Measurements from ENCODE around the gene PLAC1.

Gene PLAC1

DNA sequence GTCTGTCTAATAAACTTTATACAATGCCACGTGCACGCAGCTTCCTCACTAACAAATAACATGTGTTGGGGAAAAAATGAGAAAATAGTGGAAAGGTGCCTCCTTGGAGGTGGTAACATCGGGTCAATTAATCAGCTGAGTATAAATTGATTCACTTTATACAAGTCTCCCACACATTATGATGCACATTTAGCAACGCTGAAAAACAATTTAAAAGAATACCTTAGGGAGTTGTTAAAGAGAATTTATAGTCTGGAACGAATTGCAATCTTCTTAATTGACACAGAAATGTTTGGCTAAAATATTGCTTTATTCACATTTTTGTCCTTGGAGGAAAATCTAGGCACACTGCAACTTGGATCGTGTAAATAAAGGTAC lies 114.1 kb downstream of the PLAC1 start:
- H3K4me3 ChIP-seq (replicated peaks; ENCODE audit: low read depth, low read length) = no peak overlapping the region
- no peak for DNase-seq (ENCODE audit: low read depth)
- TF ChIP-seq, protein P1, sequence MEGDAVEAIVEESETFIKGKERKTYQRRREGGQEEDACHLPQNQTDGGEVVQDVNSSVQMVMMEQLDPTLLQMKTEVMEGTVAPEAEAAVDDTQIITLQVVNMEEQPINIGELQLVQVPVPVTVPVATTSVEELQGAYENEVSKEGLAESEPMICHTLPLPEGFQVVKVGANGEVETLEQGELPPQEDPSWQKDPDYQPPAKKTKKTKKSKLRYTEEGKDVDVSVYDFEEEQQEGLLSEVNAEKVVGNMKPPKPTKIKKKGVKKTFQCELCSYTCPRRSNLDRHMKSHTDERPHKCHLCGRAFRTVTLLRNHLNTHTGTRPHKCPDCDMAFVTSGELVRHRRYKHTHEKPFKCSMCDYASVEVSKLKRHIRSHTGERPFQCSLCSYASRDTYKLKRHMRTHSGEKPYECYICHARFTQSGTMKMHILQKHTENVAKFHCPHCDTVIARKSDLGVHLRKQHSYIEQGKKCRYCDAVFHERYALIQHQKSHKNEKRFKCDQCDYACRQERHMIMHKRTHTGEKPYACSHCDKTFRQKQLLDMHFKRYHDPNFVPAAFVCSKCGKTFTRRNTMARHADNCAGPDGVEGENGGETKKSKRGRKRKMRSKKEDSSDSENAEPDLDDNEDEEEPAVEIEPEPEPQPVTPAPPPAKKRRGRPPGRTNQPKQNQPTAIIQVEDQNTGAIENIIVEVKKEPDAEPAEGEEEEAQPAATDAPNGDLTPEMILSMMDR (IDR thresholded peaks at IDR 0.05; ENCODE audit: low read length, missing control alignments) = no peak

DNA sequence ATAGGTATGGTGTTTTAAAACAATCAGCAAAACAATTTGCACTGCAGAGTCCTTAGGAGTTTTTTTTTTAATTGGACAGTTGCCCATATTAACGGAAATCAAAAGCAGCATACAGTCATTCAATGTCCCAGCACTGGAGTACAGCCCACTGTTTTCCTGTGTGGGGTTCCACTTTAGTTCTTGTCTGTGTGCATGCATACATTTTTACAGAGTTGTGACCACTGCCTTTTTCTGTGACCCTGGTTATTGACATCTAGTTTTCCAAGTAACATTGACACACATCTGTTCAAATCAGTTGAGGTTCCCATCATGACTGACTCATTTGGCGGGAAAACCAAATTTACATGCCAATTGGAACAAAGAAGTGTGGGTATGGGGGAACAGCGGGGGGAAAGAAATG lies 115.0 kb downstream of the PLAC1 start:
- H3K4me3 ChIP-seq (replicated peaks; ENCODE audit: low read depth, low read length) = no peak overlapping the region
- DNase-seq (ENCODE audit: low read depth) = no peak
- TF ChIP-seq, protein P1 (IDR thresholded peaks at IDR 0.05; ENCODE audit: low read length, missing control alignments) = no peak

DNA sequence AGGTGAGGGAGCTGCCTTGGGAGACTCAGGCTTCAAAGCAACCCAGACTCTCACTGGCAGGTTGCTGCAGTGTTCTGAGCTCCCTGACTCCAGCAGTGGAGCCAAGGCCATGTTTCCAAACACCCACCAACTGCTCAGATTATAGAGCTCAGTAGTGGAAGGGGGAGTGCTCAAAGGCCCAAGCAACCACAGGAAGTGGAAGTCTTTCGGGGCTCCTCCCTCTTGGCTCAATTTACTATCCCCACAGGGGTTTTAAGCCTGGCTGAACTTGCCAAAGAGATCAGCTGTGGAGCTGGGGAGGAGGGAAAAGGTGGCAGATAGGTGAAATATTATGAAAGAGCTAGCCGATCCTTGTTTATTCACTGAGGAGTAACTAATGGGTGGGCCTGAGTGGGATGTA lies 115.8 kb downstream of the PLAC1 start:
- TF ChIP-seq, protein P1 (IDR thresholded peaks at IDR 0.05; ENCODE audit: low read length, missing control alignments) = no peak
- peak; percentile 81 for DNase-seq (ENCODE audit: low read depth)
- H3K4me3 ChIP-seq (replicated peaks; ENCODE audit: low read depth, low read length) = no peak overlapping the region

DNA sequence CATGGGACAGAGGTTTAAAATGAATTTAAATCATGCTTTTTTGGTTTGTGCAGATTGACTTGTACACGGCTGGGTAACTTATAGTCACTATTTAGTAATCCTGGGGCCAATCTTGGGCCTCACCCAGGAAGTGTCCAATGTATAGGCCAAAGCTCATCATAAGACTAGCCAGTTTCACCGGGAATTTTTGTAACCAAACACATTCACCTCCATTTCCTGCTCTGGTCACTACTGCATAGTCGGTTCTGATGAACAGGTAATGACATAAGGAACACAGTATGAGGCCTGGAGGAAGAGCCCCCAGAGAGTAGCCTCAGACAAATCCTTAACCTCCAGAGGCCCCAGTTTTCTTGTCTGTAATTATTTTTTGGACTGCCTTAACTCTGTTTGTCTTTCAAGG lies 116.4 kb downstream of the PLAC1 start:
- H3K4me3 ChIP-seq (replicated peaks; ENCODE audit: low read depth, low read length) = no peak overlapping the region
- no peak for DNase-seq (ENCODE audit: low read depth)
- TF ChIP-seq, protein P1 (IDR thresholded peaks at IDR 0.05; ENCODE audit: low read length, missing control alignments) = no peak

DNA sequence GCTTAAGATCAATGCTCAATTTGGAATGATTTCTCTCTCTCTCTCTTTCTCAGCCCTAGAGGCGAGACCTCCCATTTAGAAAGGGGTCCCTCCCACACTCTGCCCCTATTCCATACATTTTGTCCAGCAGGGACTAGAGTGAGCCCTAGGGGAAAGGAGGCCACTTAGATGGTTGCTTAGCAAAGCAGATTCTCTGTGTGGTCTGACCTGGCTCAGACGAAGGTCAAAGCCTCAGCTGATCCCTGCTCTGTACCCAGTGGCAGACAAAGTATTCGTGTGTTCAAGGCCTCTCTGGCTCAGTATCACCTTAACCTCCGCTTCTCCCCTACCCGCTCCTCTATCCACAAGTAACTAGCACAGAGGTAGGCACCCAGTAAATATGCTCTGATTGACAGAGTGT lies 120.0 kb downstream of the PLAC1 start:
- TF ChIP-seq, protein P1 (IDR thresholded peaks at IDR 0.05; ENCODE audit: low read length, missing control alignments) = no peak
- no peak overlapping the region for H3K4me3 ChIP-seq (replicated peaks; ENCODE audit: low read depth, low read length)
- DNase-seq (ENCODE audit: low read depth) = no peak

DNA sequence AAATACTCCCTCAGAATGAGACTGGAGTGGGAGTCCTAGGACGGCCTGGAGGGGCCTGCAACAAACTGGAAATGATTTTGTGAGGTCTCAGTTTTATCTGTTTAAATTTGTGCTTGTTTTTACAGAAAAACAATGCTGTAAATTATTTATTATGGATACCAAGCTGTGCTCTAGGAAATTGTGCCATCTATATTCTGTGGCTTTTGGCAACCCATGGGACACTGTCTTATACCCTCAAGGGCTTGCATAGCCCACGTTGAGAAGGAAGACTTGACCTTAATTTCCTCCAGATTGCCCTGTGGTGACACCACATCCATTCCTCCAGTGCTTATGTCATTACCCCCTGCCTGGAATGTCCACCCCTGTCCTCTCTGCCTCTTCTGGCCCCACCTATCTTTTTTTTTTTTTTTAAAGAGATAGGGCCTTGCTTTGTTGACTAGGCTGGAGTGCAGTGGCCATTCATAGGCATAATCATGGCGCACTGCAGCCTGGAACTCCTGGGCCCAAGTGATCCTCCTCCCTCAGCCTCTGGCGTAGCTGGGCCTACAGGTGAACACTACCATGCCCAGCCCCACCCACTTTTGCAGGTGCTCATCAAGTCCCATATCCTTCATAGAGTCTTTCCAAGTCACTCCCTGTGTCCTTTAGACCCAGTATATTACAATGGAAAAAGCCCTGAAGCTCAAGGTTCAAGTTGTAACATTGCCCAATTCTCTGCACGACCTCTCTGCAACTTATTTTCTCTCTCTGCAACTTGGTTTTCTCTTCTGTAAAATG lies 120.9 kb downstream of the PLAC1 start:
- no peak overlapping the region for H3K4me3 ChIP-seq (replicated peaks; ENCODE audit: low read depth, low read length)
- TF ChIP-seq, protein P1 (IDR thresholded peaks at IDR 0.05; ENCODE audit: low read length, missing control alignments) = no peak
- peak; percentile 80 for DNase-seq (ENCODE audit: low read depth)

DNA sequence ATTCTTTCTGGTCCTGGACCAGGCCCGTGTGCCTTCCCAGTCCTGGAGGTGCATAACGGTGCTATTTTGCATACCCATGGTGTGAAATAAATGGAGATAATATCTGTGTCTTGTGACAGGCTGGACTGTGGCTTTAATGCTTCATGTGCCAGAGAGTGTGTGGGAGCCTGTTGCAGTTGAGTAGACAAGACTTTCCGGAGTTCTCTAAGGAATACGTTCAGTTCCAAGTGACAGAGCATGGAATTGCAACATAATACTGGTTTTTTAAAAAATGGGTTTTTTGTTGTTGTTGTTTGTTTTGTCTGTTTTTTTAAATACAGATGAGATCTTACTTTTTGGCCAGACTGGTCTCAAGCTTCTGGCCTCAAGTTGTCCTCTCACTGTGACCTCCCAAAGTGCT lies 124.3 kb downstream of the PLAC1 start:
- peak; percentile 58 for DNase-seq (ENCODE audit: low read depth)
- TF ChIP-seq, protein P1 (IDR thresholded peaks at IDR 0.05; ENCODE audit: low read length, missing control alignments) = no peak

More for the DNA sequence above, 124.3 kb downstream of the PLAC1 start:
- no peak overlapping the region for H3K4me3 ChIP-seq (replicated peaks; ENCODE audit: low read depth, low read length)
